Mesendoderm (in vitro differentiated cells): ENCODE measurements around the gene TMEM181.
A peak's percentile ranks its signal among the peaks of the same experiment; 100 is the strongest.

Source experiments
- DNase-seq: peaks from one replicate; pipeline ENCODE4 v3.0.0; 2013
- H2AK5ac ChIP-seq: 2 replicates; pipeline ENCODE4 v1.6.1; 2013; ENCODE audit warnings: low read length, inconsistent platforms
- H2BK120ac ChIP-seq: 2 replicates; pipeline ENCODE4 v1.6.1; 2013; ENCODE audit warnings: low read depth, mild to moderate bottlenecking, low read length, moderate library complexity, mixed read lengths
- H2BK15ac ChIP-seq: replicated peaks from 2 replicates; pipeline ENCODE4 v1.6.1; 2013; ENCODE audit warnings: low read depth, mild to moderate bottlenecking, moderate library complexity
- H2BK5ac ChIP-seq: 2 replicates; pipeline ENCODE4 v1.6.1; 2013; ENCODE audit warnings: low read length, inconsistent platforms
- H3K18ac ChIP-seq: 2 replicates; pipeline ENCODE4 v1.6.1; 2013; ENCODE audit warnings: mild to moderate bottlenecking, low read length, mixed read lengths
- H3K23ac ChIP-seq: one replicate; pipeline ENCODE4 v1.6.1; 2013; ENCODE audit warnings: low read length
- H3K27ac ChIP-seq: 2 replicates; pipeline ENCODE4 v1.5.1; 2013; ENCODE audit warnings: low read depth, mild to moderate bottlenecking, inconsistent platforms, low read length, moderate library complexity
- H3K27me3 ChIP-seq: 2 replicates; pipeline ENCODE4 v1.6.1; 2013; ENCODE audit warnings: low read length, control low read depth, mild to moderate bottlenecking, inconsistent platforms; ENCODE audit not compliant: insufficient read depth, poor library complexity
- H3K36me3 ChIP-seq: 2 replicates; pipeline ENCODE4 v1.6.1; 2013; ENCODE audit warnings: low read length, inconsistent platforms; ENCODE audit not compliant: control insufficient read depth, insufficient read depth
- H3K4ac ChIP-seq: one replicate; pipeline ENCODE4 v1.6.1; 2013; ENCODE audit warnings: low read depth, mild to moderate bottlenecking, low read length, moderate library complexity
- H3K4me1 ChIP-seq: 2 replicates; pipeline ENCODE4 v1.6.1; 2013; ENCODE audit warnings: low read depth, low read length, inconsistent platforms; ENCODE audit not compliant: control insufficient read depth
- H3K4me2 ChIP-seq: 2 replicates; pipeline ENCODE4 v1.6.1; 2013; ENCODE audit warnings: low read length
- H3K4me3 ChIP-seq: 2 replicates; pipeline ENCODE4 v1.5.1; 2013; ENCODE audit warnings: mild to moderate bottlenecking, low read length
- H3K56ac ChIP-seq: one replicate; pipeline ENCODE4 v1.6.1; 2013; ENCODE audit warnings: low read length
- H3K79me1 ChIP-seq: 2 replicates; pipeline ENCODE4 v1.6.1; 2013; ENCODE audit warnings: low read length, inconsistent platforms
- H3K79me2 ChIP-seq: 2 replicates; pipeline ENCODE4 v1.6.1; 2013; ENCODE audit warnings: mild to moderate bottlenecking, low read length; ENCODE audit not compliant: control insufficient read depth, insufficient read depth
- H3K9ac ChIP-seq: 2 replicates; pipeline ENCODE4 v1.6.1; 2013; ENCODE audit warnings: low read length, inconsistent platforms
- H4K5ac ChIP-seq: one replicate; pipeline ENCODE4 v1.6.1; 2013; ENCODE audit warnings: low read length
- H4K8ac ChIP-seq: one replicate; pipeline ENCODE4 v1.6.1; 2013; ENCODE audit warnings: low read depth, mild to moderate bottlenecking, control low read depth, low read length, moderate library complexity
- WGBS: extraction: QIAGEN DNeasy Blood & Tissue Kit; methylation state at CpG from one replicate; pipeline ENCODE4 v1.1.7; 2013; ENCODE audit warnings: low lambda C conversion rate, missing lambda C conversion rate; ENCODE audit not compliant: insufficient coverage; ENCODE audit errors: extremely low coverage; 5-methylcytosine and 5-hydroxymethylcytosine counted together

TMEM181 gene

GRCh38 chr6:158529629-158530028, 30.3 kb upstream of the TMEM181 start:
- H2BK5ac ChIP-seq, result no peak overlapping the region
- no peak overlapping the region for H3K27ac ChIP-seq
- no peak overlapping the region for H2BK120ac ChIP-seq
- H2BK15ac ChIP-seq, result no peak overlapping the region
- H3K9ac ChIP-seq, result no peak overlapping the region
- no peak overlapping the region for H3K4me3 ChIP-seq
- DNase-seq, result no peak
- no peak overlapping the region for H3K56ac ChIP-seq
- no peaks in the 10 kb centered on the region for H3K36me3 ChIP-seq
- WGBS, result no CpG with 5 or more reads among the region's 8 CpGs
- H3K4me2 ChIP-seq, result no peak overlapping the region
- no peak overlapping the region for H3K4ac ChIP-seq
- H3K79me1 ChIP-seq, result no peaks in the 10 kb centered on the region
- H4K5ac ChIP-seq, result no peak overlapping the region
- H3K23ac ChIP-seq, result peak overlapping the region; percentile 35
- H3K4me1 ChIP-seq, result no peaks in the 10 kb centered on the region
- no peak overlapping the region for H2AK5ac ChIP-seq
- H4K8ac ChIP-seq, result no peak overlapping the region
- no peaks in the 10 kb centered on the region for H3K79me2 ChIP-seq
- H3K18ac ChIP-seq, result no peak overlapping the region
- H3K27me3 ChIP-seq, result no peaks in the 10 kb centered on the region

- Histone ChIP-seq H3K4me3 (no peak overlapping the region), H3K4ac (no peak overlapping the region), H2BK5ac (no peak overlapping the region), H2AK5ac (no peak overlapping the region), H3K56ac (no peak overlapping the region), H2BK15ac (no peak overlapping the region), H3K18ac (no peak overlapping the region), H3K4me1 (peaks cover 2% of the 10 kb centered on the region), H3K27ac (no peak overlapping the region), H3K79me2 (no peaks in the 10 kb centered on the region), H4K8ac (no peak overlapping the region), H3K4me2 (no peak overlapping the region), H3K27me3 (no peaks in the 10 kb centered on the region), H3K23ac (no peak overlapping the region), H4K5ac (no peak overlapping the region), H3K36me3 (no peaks in the 10 kb centered on the region), H3K9ac (no peak overlapping the region), H2BK120ac (no peak overlapping the region), H3K79me1 (no peaks in the 10 kb centered on the region)
- DNase-seq, result no peak
- WGBS, result no CpG with 5 or more reads among the region's 4 CpGs
Measured at GRCh38 chr6:158531566-158531965, 28.3 kb upstream of the TMEM181 start.

GRCh38 chr6:158531970-158532369, 27.9 kb upstream of the TMEM181 start:
- DNase-seq, result no peak
- peaks cover 2% of the 10 kb centered on the region for H3K4me1 ChIP-seq

GRCh38 chr6:158536084-158536890, 23.6 kb upstream of the TMEM181 start:
- H3K36me3 ChIP-seq, result no peaks in the 10 kb centered on the region
- WGBS, result no CpG with 5 or more reads among the region's 75 CpGs
- no peak overlapping the region for H2AK5ac ChIP-seq
- peak overlapping the region; percentile 70 for H3K4me3 ChIP-seq
- H3K27ac ChIP-seq, result peak overlapping the region; percentile 25
- no peak overlapping the region for H3K4ac ChIP-seq
- peaks cover 2% of the 10 kb centered on the region for H3K4me1 ChIP-seq
- no peak overlapping the region for H2BK5ac ChIP-seq
- H3K18ac ChIP-seq, result no peak overlapping the region
- H3K4me2 ChIP-seq, result peak overlapping the region; percentile 64
- no peak overlapping the region for H2BK15ac ChIP-seq
- no peaks in the 10 kb centered on the region for H3K79me1 ChIP-seq
- H3K23ac ChIP-seq, result no peak overlapping the region
- no peak overlapping the region for H4K8ac ChIP-seq
- H3K27me3 ChIP-seq, result no peaks in the 10 kb centered on the region
- H3K56ac ChIP-seq, result peak overlapping the region; percentile 89
- H4K5ac ChIP-seq, result no peak overlapping the region
- H3K79me2 ChIP-seq, result no peaks in the 10 kb centered on the region
- no peak overlapping the region for H2BK120ac ChIP-seq
- H3K9ac ChIP-seq, result peak overlapping the region; percentile 72
- peak; percentile 92 for DNase-seq

More at GRCh38 chr6:158531970-158532369, 27.9 kb upstream of the TMEM181 start:
- no peak overlapping the region for H3K9ac ChIP-seq
- no peaks in the 10 kb centered on the region for H3K27me3 ChIP-seq
- no peaks in the 10 kb centered on the region for H3K36me3 ChIP-seq
- no peak overlapping the region for H3K4ac ChIP-seq
- no peak overlapping the region for H2BK5ac ChIP-seq
- no peak overlapping the region for H3K4me3 ChIP-seq
- no peak overlapping the region for H4K8ac ChIP-seq
- no peak overlapping the region for H3K27ac ChIP-seq
- no peak overlapping the region for H3K4me2 ChIP-seq
- no peak overlapping the region for H4K5ac ChIP-seq
- no peak overlapping the region for H2AK5ac ChIP-seq
- no CpG with 5 or more reads among the region's 2 CpGs for WGBS
- no peak overlapping the region for H3K23ac ChIP-seq
- no peak overlapping the region for H2BK15ac ChIP-seq
- H3K79me1 ChIP-seq, result no peaks in the 10 kb centered on the region
- H3K18ac ChIP-seq, result no peak overlapping the region
- no peak overlapping the region for H2BK120ac ChIP-seq
- H3K79me2 ChIP-seq, result no peaks in the 10 kb centered on the region
- H3K56ac ChIP-seq, result no peak overlapping the region

GRCh38 chr6:158536891-158537798, 22.7 kb upstream of the TMEM181 start:
- H3K4ac ChIP-seq, result no peak overlapping the region
- peak overlapping the region; percentile 72 for H3K9ac ChIP-seq
- H3K79me2 ChIP-seq, result no peaks in the 10 kb centered on the region
- peak overlapping the region; percentile 49 for H3K27ac ChIP-seq
- no CpG with 5 or more reads among the region's 94 CpGs for WGBS
- H2BK15ac ChIP-seq, result no peak overlapping the region
- no peak overlapping the region for H2BK5ac ChIP-seq
- peak overlapping the region; percentile 70 for H3K4me3 ChIP-seq
- H4K8ac ChIP-seq, result no peak overlapping the region
- H3K4me2 ChIP-seq, result peak overlapping the region; percentile 64
- peaks cover 2% of the 10 kb centered on the region for H3K4me1 ChIP-seq
- H2BK120ac ChIP-seq, result no peak overlapping the region
- H3K23ac ChIP-seq, result no peak overlapping the region
- no peak overlapping the region for H2AK5ac ChIP-seq
- no peak overlapping the region for H4K5ac ChIP-seq
- DNase-seq, result peak; percentile 83
- no peaks in the 10 kb centered on the region for H3K79me1 ChIP-seq
- H3K18ac ChIP-seq, result peak overlapping the region; percentile 4
- peak overlapping the region; percentile 89 for H3K56ac ChIP-seq
- H3K36me3 ChIP-seq, result no peaks in the 10 kb centered on the region
- H3K27me3 ChIP-seq, result no peaks in the 10 kb centered on the region
